K562 (cell line): ENCODE results near the gene OPCML. TPM values are rescaled to one million over a fixed set of nuclear protein-coding genes. Genes with fewer than 3 reads are reported as not detected.

Experiments used
- ATAC-seq: fragments of 200-7000 bp; cut with Tn5 transposase; 3 replicates; pipeline ENCODE4 v1.9.1; 2020; ENCODE audit warnings: moderate library complexity
- BruUV-seq: library from RNA; stranded (reverse); fragments of 400-500 nt; replicated peaks from 2 replicates; lab custom pipeline; 2021; lab: Mats Ljungman, UMichigan
- CTCF ChIA-PET: fragments of 300-600 bp; formaldehyde crosslinking; extraction: SDS; loops from one replicate; lab custom pipeline; 2021; ENCODE audit warnings: low intra/inter-chr PET ratio; lab: Yijun Ruan, JAX
- POLR2A ChIA-PET: fragments of 300-600, 350-650 bp; sonication (Branson Sonifier 250); formaldehyde crosslinking; extraction: SDS; loops from one replicate; lab custom pipeline; 2021; ENCODE audit warnings: antibody characterized with exemption, inconsistent platforms; lab: Yijun Ruan, JAX
- DNase-seq, 4 experiments: peaks; one replicate each; pipeline versions ENCODE4 v3.0.0 to v3.0.0-alpha.2; 2011 to 2018; ENCODE audit warnings: low spot score in 3 of 4, mixed read lengths in 3 of 4; ENCODE audit errors: extremely low read depth in 1 of 4
- FAIRE-seq: peaks from 2 replicates; lab custom pipeline; 2011; peaks lifted over from hg19 to GRCh38; lab: Jason Lieb, UNC
- H2AFZ ChIP-seq: 2 replicates; pipeline ENCODE4 v1.6.0; 2011; ENCODE audit warnings: low read depth, low read length, control low read depth, inconsistent platforms
- H3K27ac ChIP-seq: fragments of 200-600 bp; 3 replicates; pipeline ENCODE4 v1.8.0; 2011; ENCODE audit warnings: low read depth, mild to moderate bottlenecking, control low read depth, inconsistent platforms, low read length, moderate library complexity, mixed read lengths; ENCODE audit errors: extremely low read depth
- H3K27me3 ChIP-seq, 2 experiments: fragments of 300-600 bp in 1 of 2; 2 replicates in 1 of 2; 3 replicates in 1 of 2; pipeline versions ENCODE4 v1.6.0 to v1.8.0; 2011; ENCODE audit warnings: inconsistent platforms in 2 of 2, low read length in 2 of 2, mild to moderate bottlenecking in 1 of 2, mixed read lengths in 1 of 2, moderate library complexity in 1 of 2; ENCODE audit not compliant: control insufficient read depth in 2 of 2, insufficient read depth in 2 of 2
- H3K36me3 ChIP-seq: fragments of 300-600 bp; 3 replicates; pipeline ENCODE4 v1.8.0; 2011; ENCODE audit warnings: mild to moderate bottlenecking, low read length, inconsistent platforms; ENCODE audit not compliant: control insufficient read depth, insufficient read depth
- H3K4me1 ChIP-seq, 2 experiments: fragments of 200-600 bp in 1 of 2; replicated peaks in 1 of 2; 2 replicates in 1 of 2; 3 replicates in 1 of 2; pipeline versions ENCODE4 v1.5.1 to v1.8.0; 2011; ENCODE audit warnings: inconsistent platforms in 2 of 2, low read length in 2 of 2, mild to moderate bottlenecking in 1 of 2, mixed read lengths in 1 of 2, moderate library complexity in 1 of 2; ENCODE audit not compliant: control insufficient read depth in 2 of 2, insufficient read depth in 2 of 2
- H3K4me2 ChIP-seq: 2 replicates; pipeline ENCODE4 v1.6.1; 2011; ENCODE audit warnings: low read length, control low read depth, inconsistent platforms, mixed read lengths; ENCODE audit not compliant: insufficient read depth
- H3K4me3 ChIP-seq: fragments of 200-600 bp; sonication (generic), shearing (Covaris generic); 2 replicates; pipeline ENCODE4 v1.5.1; 2016; ENCODE audit warnings: control low read depth, inconsistent platforms
- H3K79me2 ChIP-seq: fragments of 200-600 bp; 3 replicates; pipeline ENCODE4 v1.8.0; 2011; ENCODE audit warnings: low read length, inconsistent platforms; ENCODE audit not compliant: control insufficient read depth, insufficient read depth
- H3K9ac ChIP-seq, 2 experiments: 2 replicates each; pipeline versions ENCODE4 v1.6.0 to v1.6.1; 2011; ENCODE audit warnings: low read depth in 2 of 2, low read length in 2 of 2, control low read depth in 1 of 2, inconsistent platforms in 1 of 2, mild to moderate bottlenecking in 1 of 2, mixed read lengths in 1 of 2; ENCODE audit not compliant: insufficient read depth in 1 of 2
- H3K9me1 ChIP-seq: one replicate; pipeline ENCODE4 v1.6.0; 2011; ENCODE audit warnings: inconsistent platforms, mild to moderate bottlenecking, low read length, moderate library complexity; ENCODE audit not compliant: control insufficient read depth, insufficient read depth
- H3K9me3 ChIP-seq: replicated peaks from 2 replicates; pipeline ENCODE4 v1.5.1; 2011; ENCODE audit warnings: low read depth, low read length, inconsistent platforms; ENCODE audit not compliant: control insufficient read depth, insufficient read depth
- H4K20me1 ChIP-seq: replicated peaks from 2 replicates; pipeline ENCODE4 v1.6.1; 2011; ENCODE audit warnings: low read length, inconsistent platforms, mixed read lengths; ENCODE audit not compliant: control insufficient read depth, insufficient read depth
- CHD7 ChIP-seq: fragments of 200-600 bp; sonication (generic); IDR thresholded peaks from one replicate; pipeline ENCODE4 v1.6.1; 2012; ENCODE audit warnings: mild to moderate bottlenecking, low read depth, low read length, inconsistent platforms
- DDX20 ChIP-seq: fragments of 450-650 bp; IDR thresholded peaks from 2 replicates; pipeline ENCODE4 v1.6.1; 2016; ENCODE audit warnings: missing genetic modification characterization, low read depth, mild to moderate bottlenecking, missing compliant biosample characterization, moderate library complexity
- GABPB2 ChIP-seq: fragments of 250-450 bp; sonication (Bioruptor Pico); conservative IDR thresholded peaks from 2 replicates; pipeline ENCODE4 v1.5.1; 2021; ENCODE audit warnings: mild to moderate bottlenecking
- MXI1 ChIP-seq: IDR thresholded peaks from 2 replicates; pipeline ENCODE4 v1.6.1; 2011; ENCODE audit warnings: low read depth, mild to moderate bottlenecking, improper control_type of control experiment, low read length
- NFE2 ChIP-seq: IDR thresholded peaks from 2 replicates; pipeline ENCODE4 v1.6.1; 2014; ENCODE audit warnings: antibody characterized with exemption, low read depth
- NFIX ChIP-seq: fragments of 250-450 bp; sonication (Bioruptor Pico); IDR thresholded peaks from 2 replicates; pipeline ENCODE4 v1.4.0; 2020; ENCODE audit warnings: low read depth, mild to moderate bottlenecking, moderate library complexity
- RFX7 ChIP-seq: fragments of 250-450 bp; sonication (Bioruptor Pico); IDR thresholded peaks from 2 replicates; pipeline ENCODE4 v1.5.1; 2021; ENCODE audit warnings: mild to moderate bottlenecking
- ZBTB9 ChIP-seq: fragments of 450-650 bp; formaldehyde crosslinking; IDR thresholded peaks from 2 replicates; pipeline ENCODE4 v1.4.0; 2020; ENCODE audit warnings: mild to moderate bottlenecking, moderate library complexity
- ZNF146 ChIP-seq: IDR thresholded peaks from one replicate; pipeline ENCODE4 v1.6.1; 2018; ENCODE audit warnings: missing compliant biosample characterization; ENCODE audit not compliant: unreplicated experiment
- WGBS: fragments of 100-300 bp; shearing (Covaris generic); methylation state at CpG from one replicate; pipeline ENCODE4 v1.1.6; 2016; ENCODE audit warnings: low coverage, mixed read lengths; ENCODE audit not compliant: insufficient coverage; ENCODE audit errors: missing lambda C conversion rate; 5-methylcytosine and 5-hydroxymethylcytosine counted together
- in situ Hi-C: fragments of 300-500 bp; cut with MboI; formaldehyde crosslinking; loops from 4 replicates; pipeline ENCODE4 v1.15.0; 2018; ENCODE audit warnings: inconsistent platforms, mixed read lengths
- intact Hi-C: fragments of 100-400 bp; cut with micrococcal nuclease; formaldehyde crosslinking; loops from 2 replicates; pipeline ENCODE4 v1.14.2; 2022
- polyA plus RNA-seq, 8 experiments: library from polyadenylated mRNA; depleted of rRNA in 4 of 8; stranded (reverse) in 5 of 8; unstranded in 3 of 8; fragments of >200 nt; fragmentation: Nextera tagmentation in 2 of 8; fragmentation: Illumina TruSeq in 1 of 8; extraction: Ambion mirVana in 2 of 8; extraction: Trizol in 1 of 8; gene quantifications; 2 replicates each; pipeline versions ENCODE4 v1.2.1 to v1.2.3, GENCODE V29; 2011 to 2014; ENCODE audit warnings: inconsistent platforms in 1 of 8, missing spikeins in 1 of 8
- total RNA-seq, 7 experiments: library from RNA; depleted of rRNA in 6 of 7; stranded (reverse); fragments of >200 nt in 6 of 7; fragmentation: Illumina TruSeq in 2 of 7; extraction: Trizol in 2 of 7; gene quantifications; 2 replicates each; pipeline versions ENCODE4 v1.2.1 to v1.2.3, GENCODE V29; 2011 to 2021; ENCODE audit warnings: low replicate concordance in 1 of 7

The OPCML gene
- total and polyA plus RNA-seq, 9 of the 15 experiments (the other 6 are each of a cell fraction or from before 2014, with no cell fraction given): not detected

GRCh38 chr11:132631989-132632388, 900.3 kb downstream of the OPCML start:
- H3K4me1 ChIP-seq: no peaks in the 10 kb centered on the region
- 0% methylated on average over 4 of the region's 4 CpGs for whole genome bisulfite sequencing
- no peaks in the 10 kb centered on the region for H3K36me3 ChIP-seq
- DNase-seq (no peak), FAIRE-seq (no peak), ATAC-seq (no peak)
- intact Hi-C loops: no loop called here
- no peak overlapping the region for H3K4me3 ChIP-seq
- CTCF ChIA-PET: no interaction called here
- H3K4me2 ChIP-seq: no peak overlapping the region
- H2AFZ ChIP-seq: no peak overlapping the region
- H3K27ac ChIP-seq: no peak overlapping the region
- no peaks in the 10 kb centered on the region for H3K27me3 ChIP-seq
- no TSS peak for BruUV-seq
- no peaks in the 10 kb centered on the region for H4K20me1 ChIP-seq
- H3K79me2 ChIP-seq: no peaks in the 10 kb centered on the region
- no peak overlapping the region for H3K9ac ChIP-seq
- H3K9me3 ChIP-seq: 0 out of 2 replicates have a peak, but pooled peaks cover 1% of the 10 kb centered on the region
- no peak for TF ChIP-seq NFE2
- TF ChIP-seq NFIX (CRISPR knock-in tag): no peak
- no peak for TF ChIP-seq MXI1
- no peak for TF ChIP-seq RFX7
- TF ChIP-seq ZNF146 (CRISPR knock-in tag): no peak
- TF ChIP-seq ZBTB9 (CRISPR knock-in tag): no peak
- no peak for TF ChIP-seq GABPB2 (CRISPR knock-in tag)
- TF ChIP-seq CHD7: no peak
- no peak for TF ChIP-seq DDX20 (tag)
- TF ChIP-seq, all 486 proteins: peak for 0
- POLR2A ChIA-PET: no interaction called here
- in situ Hi-C loops: no loop called here
- no peaks in the 10 kb centered on the region for H3K9me1 ChIP-seq
